Cardiac fibroblast (primary cell): ENCODE results near the gene FRMD3.

Source experiments
- DNase-seq, 2 donors: peaks; one replicate each; pipeline versions ENCODE4 v3.0.0 to v3.0.0-alpha.2; 2010; ENCODE audit warnings: low read depth in 2 of 2
- H3K4me3 ChIP-seq, 2 donors: replicated peaks in 1 of 2; 1 replicate in 1 of 2; 2 replicates in 1 of 2; pipeline ENCODE4 v1.5.1; 2011; ENCODE audit warnings: low read depth in 2 of 2, low read length in 2 of 2, mild to moderate bottlenecking in 2 of 2, moderate library complexity in 1 of 2
- CTCF ChIP-seq: IDR thresholded peaks from one replicate; pipeline ENCODE4 v1.5.1; 2011; ENCODE audit warnings: low read depth, mild to moderate bottlenecking, low read length, inconsistent platforms

The FRMD3 gene

GRCh38 chr9:83283528-83283927 is 254.7 kb downstream of the FRMD3 start:
- no peak for TF ChIP-seq CTCF
- H3K4me3 ChIP-seq = no peak overlapping the region
- no peak for DNase-seq

GRCh38 chr9:83281306-83282255 is 256.6 kb downstream of the FRMD3 start:
- TF ChIP-seq CTCF = no peak
- peak; percentile 58 to 63 for DNase-seq
- H3K4me3 ChIP-seq = no peak overlapping the region

- H3K4me3 ChIP-seq = no peak overlapping the region
- no peak for TF ChIP-seq CTCF
- no peak for DNase-seq
These were observed 257.4 kb downstream of the FRMD3 start for GRCh38 chr9:83280790-83281189.

- DNase-seq = peak in 1 of 2 donors; percentile 55
- H3K4me3 ChIP-seq = no peak overlapping the region
- no peak for TF ChIP-seq CTCF
These were observed 257.9 kb downstream of the FRMD3 start for GRCh38 chr9:83280268-83280667.

GRCh38 chr9:83274787-83275186 is 263.4 kb downstream of the FRMD3 start:
- DNase-seq = no peak
- H3K4me3 ChIP-seq = no peak overlapping the region
- TF ChIP-seq CTCF = no peak

GRCh38 chr9:83271665-83272071 is 266.5 kb downstream of the FRMD3 start:
- peak; percentile 26 to 58 for DNase-seq
- TF ChIP-seq CTCF = no peak
- H3K4me3 ChIP-seq = no peak overlapping the region

GRCh38 chr9:83270116-83270515 is 268.1 kb downstream of the FRMD3 start:
- TF ChIP-seq CTCF = no peak
- DNase-seq = no peak
- H3K4me3 ChIP-seq = no peak overlapping the region
